Measurements from ENCODE around the gene RGL2. TPM values are rescaled to one million over a fixed set of nuclear protein-coding genes. Genes with fewer than 3 reads are reported as not detected.

RGL2 gene
- polyA plus RNA-seq, 1 of the 3 experiments (the other 2 are of a cell fraction), result 59.4 TPM

DNA sequence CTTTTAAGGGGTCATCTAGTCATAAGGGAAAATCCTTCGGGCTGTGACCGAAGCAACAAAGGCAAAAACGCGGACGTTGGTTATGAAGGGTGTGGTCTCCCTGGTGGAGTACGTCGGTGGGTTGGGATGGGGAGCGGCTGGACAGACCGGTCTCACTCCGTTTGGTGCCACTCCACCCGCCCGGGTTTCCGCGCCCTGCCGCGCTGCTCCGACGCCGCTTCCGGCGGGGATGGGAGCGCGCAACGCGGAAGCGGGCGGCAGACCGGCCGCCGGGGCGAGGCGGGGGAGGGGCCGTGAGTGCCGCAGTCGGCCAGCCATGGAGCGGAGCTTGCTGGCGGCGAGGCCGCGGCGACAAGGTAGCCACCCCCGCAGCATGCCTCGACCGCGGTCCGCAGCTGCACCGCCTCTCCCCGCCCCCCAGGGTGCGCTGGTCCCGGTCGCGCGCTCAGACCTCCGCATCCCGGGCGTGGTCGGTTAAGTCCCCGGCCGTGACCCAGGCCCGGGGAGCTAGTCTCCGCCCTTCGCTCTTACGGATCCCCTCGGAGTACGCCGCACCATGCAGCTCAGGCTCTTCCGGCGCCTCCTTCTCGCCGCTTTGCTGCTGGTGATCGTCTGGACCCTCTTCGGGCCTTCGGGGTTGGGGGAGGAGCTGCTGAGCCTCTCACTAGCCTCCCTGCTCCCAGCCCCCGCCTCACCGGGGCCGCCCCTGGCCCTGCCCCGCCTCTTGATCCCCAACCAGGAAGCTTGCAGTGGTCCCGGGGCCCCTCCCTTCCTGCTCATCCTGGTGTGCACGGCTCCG is 21.7 kb downstream of the RGL2 start, which contains the start of gene B3GALT4:
Gene B3GALT4 (plus strand): TSS at position 260 of the 799 bp plus-strand sequence. CDS start 297 bp downstream, at position 557.
- DNase-seq, result peak; percentile 92
- H3K4me2 ChIP-seq, result peak within 1 kb of the TSS; percentile 94
- peaks cover 42% of the 10 kb centered on the region for H3K79me2 ChIP-seq (ENCODE audit: insufficient read depth)
- H3K27ac ChIP-seq (ENCODE audit: low read depth in 2 of 2, low read length in 1 of 2), result peak within 1 kb of the TSS; percentile 67 to 86
- H3K9me3 ChIP-seq, result no peaks in the 10 kb centered on the region
- H3K4me3 ChIP-seq (ENCODE audit: low read depth in 2 of 2, low read length in 1 of 2), result peak within 1 kb of the TSS; percentile 49 to 76
- POLR2A ChIA-PET, result interaction anchor here (0.6 to 2.9 kb wide), 14 partner anchors 12 to 307 kb away, joined by 3 to 58 read pairs (median 5); partner anchors contain the start of genes CUTA, PFDN6, RGL2 and RING1
- peaks cover 47% of the 10 kb centered on the region for H4K20me1 ChIP-seq (ENCODE audit: insufficient read depth)
- no peaks in the 10 kb centered on the region for H3K9me2 ChIP-seq
- H3K4me1 ChIP-seq (ENCODE audit: control insufficient read depth in 1 of 2, insufficient read depth in 2 of 2, low read depth in 1 of 2, low read length in 1 of 2), result peaks cover 31 to 36% of the 10 kb centered on the region in 2 experiments; a peak in 3 of 4 replicates
- H3K9ac ChIP-seq, result peak within 1 kb of the TSS; percentile 95; the same call in 1 of the 2 replicates
- no peaks in the 10 kb centered on the region for H3K27me3 ChIP-seq (ENCODE audit: insufficient read depth)
- peaks cover 46 to 63% of the 10 kb centered on the region in 2 experiments for H3K36me3 ChIP-seq (replicated peaks in 1 of 2; ENCODE audit: control insufficient read depth in 1 of 2, insufficient read depth in 2 of 2, low read length in 1 of 2)
- peaks cover 81% of the 10 kb centered on the region for H3F3A ChIP-seq (replicated peaks; ENCODE audit: insufficient read depth)
- WGBS (ENCODE audit: low lambda C conversion rate), result 10% methylated on average over 38 of the region's 80 CpGs
- CTCF ChIA-PET, result interaction anchor here (0.8 to 4.9 kb wide), 16 partner anchors 8 to 148 kb away, joined by 3 to 49 read pairs (median 4); partner anchors contain the start of genes PFDN6, RGL2 and WDR46
- no peak within 1 kb of the TSS for H2AFZ ChIP-seq (ENCODE audit: low read depth)
- TF ChIP-seq, protein P1, sequence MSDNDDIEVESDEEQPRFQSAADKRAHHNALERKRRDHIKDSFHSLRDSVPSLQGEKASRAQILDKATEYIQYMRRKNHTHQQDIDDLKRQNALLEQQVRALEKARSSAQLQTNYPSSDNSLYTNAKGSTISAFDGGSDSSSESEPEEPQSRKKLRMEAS (IDR thresholded peaks at IDR 0.05; ENCODE audit: low read depth), result no peak; the same call in 1 of the 2 replicates
- TF ChIP-seq CHD2 (IDR thresholded peaks at IDR 0.05; ENCODE audit: low read length, partially characterized antibody), result peak; percentile 70
- peak; percentile 60 for TF ChIP-seq GABPA (IDR thresholded peaks at IDR 0.05; ENCODE audit: low read depth)
- TF ChIP-seq TAF1 (IDR thresholded peaks at IDR 0.05; ENCODE audit: borderline replicate concordance, low read depth, low read length), result no peak
- no peak for TF ChIP-seq NRF1 (IDR thresholded peaks at IDR 0.05; ENCODE audit: low read depth, low read length)
- TF ChIP-seq ELF1 (IDR thresholded peaks at IDR 0.05), result peak; percentile 81
- TF ChIP-seq, protein P2, sequence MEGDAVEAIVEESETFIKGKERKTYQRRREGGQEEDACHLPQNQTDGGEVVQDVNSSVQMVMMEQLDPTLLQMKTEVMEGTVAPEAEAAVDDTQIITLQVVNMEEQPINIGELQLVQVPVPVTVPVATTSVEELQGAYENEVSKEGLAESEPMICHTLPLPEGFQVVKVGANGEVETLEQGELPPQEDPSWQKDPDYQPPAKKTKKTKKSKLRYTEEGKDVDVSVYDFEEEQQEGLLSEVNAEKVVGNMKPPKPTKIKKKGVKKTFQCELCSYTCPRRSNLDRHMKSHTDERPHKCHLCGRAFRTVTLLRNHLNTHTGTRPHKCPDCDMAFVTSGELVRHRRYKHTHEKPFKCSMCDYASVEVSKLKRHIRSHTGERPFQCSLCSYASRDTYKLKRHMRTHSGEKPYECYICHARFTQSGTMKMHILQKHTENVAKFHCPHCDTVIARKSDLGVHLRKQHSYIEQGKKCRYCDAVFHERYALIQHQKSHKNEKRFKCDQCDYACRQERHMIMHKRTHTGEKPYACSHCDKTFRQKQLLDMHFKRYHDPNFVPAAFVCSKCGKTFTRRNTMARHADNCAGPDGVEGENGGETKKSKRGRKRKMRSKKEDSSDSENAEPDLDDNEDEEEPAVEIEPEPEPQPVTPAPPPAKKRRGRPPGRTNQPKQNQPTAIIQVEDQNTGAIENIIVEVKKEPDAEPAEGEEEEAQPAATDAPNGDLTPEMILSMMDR (IDR thresholded peaks at IDR 0.05), result peak; percentile 51
- TF ChIP-seq GATA2 (CRISPR knock-in tag; IDR thresholded peaks at IDR 0.05), result no peak
- no peak for TF ChIP-seq RCOR1 (IDR thresholded peaks at IDR 0.05; ENCODE audit: low read length)
- no peak for TF ChIP-seq EP300 (IDR thresholded peaks at IDR 0.05; ENCODE audit: borderline replicate concordance in 1 of 2, low read depth in 1 of 2, low read length in 1 of 2)
- no peak for TF ChIP-seq MXI1 (IDR thresholded peaks at IDR 0.05; ENCODE audit: low read depth, low read length)
- TF ChIP-seq RFX5 (IDR thresholded peaks at IDR 0.05; ENCODE audit: low read length), result no peak
- TF ChIP-seq YY1 (IDR thresholded peaks at IDR 0.05; ENCODE audit: low read depth), result no peak
- TF ChIP-seq POLR2AphosphoS5 (IDR thresholded peaks at IDR 0.05; ENCODE audit: low read depth, low read length), result peak; percentile 50
- TF ChIP-seq JUND (IDR thresholded peaks at IDR 0.05), result peak; percentile 12; the same call in 1 of the 2 replicates
- TF ChIP-seq, protein P3, sequence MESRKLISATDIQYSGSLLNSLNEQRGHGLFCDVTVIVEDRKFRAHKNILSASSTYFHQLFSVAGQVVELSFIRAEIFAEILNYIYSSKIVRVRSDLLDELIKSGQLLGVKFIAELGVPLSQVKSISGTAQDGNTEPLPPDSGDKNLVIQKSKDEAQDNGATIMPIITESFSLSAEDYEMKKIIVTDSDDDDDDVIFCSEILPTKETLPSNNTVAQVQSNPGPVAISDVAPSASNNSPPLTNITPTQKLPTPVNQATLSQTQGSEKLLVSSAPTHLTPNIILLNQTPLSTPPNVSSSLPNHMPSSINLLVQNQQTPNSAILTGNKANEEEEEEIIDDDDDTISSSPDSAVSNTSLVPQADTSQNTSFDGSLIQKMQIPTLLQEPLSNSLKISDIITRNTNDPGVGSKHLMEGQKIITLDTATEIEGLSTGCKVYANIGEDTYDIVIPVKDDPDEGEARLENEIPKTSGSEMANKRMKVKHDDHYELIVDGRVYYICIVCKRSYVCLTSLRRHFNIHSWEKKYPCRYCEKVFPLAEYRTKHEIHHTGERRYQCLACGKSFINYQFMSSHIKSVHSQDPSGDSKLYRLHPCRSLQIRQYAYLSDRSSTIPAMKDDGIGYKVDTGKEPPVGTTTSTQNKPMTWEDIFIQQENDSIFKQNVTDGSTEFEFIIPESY (IDR thresholded peaks at IDR 0.05; ENCODE audit: borderline replicate concordance, low read depth), result no peak
- TF ChIP-seq FOXJ3 (CRISPR knock-in tag; IDR thresholded peaks at IDR 0.05), result no peak
- TF ChIP-seq, protein P4, sequence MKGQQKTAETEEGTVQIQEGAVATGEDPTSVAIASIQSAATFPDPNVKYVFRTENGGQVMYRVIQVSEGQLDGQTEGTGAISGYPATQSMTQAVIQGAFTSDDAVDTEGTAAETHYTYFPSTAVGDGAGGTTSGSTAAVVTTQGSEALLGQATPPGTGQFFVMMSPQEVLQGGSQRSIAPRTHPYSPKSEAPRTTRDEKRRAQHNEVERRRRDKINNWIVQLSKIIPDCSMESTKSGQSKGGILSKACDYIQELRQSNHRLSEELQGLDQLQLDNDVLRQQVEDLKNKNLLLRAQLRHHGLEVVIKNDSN (IDR thresholded peaks at IDR 0.05; ENCODE audit: borderline replicate concordance, low read depth), result no peak
- TF ChIP-seq RAD21 (IDR thresholded peaks at IDR 0.05; ENCODE audit: low read length), result no peak
- peak; percentile 18; the same call in 1 of the 2 replicates for TF ChIP-seq TCF12 (IDR thresholded peaks at IDR 0.05)
- TF ChIP-seq, protein P5, sequence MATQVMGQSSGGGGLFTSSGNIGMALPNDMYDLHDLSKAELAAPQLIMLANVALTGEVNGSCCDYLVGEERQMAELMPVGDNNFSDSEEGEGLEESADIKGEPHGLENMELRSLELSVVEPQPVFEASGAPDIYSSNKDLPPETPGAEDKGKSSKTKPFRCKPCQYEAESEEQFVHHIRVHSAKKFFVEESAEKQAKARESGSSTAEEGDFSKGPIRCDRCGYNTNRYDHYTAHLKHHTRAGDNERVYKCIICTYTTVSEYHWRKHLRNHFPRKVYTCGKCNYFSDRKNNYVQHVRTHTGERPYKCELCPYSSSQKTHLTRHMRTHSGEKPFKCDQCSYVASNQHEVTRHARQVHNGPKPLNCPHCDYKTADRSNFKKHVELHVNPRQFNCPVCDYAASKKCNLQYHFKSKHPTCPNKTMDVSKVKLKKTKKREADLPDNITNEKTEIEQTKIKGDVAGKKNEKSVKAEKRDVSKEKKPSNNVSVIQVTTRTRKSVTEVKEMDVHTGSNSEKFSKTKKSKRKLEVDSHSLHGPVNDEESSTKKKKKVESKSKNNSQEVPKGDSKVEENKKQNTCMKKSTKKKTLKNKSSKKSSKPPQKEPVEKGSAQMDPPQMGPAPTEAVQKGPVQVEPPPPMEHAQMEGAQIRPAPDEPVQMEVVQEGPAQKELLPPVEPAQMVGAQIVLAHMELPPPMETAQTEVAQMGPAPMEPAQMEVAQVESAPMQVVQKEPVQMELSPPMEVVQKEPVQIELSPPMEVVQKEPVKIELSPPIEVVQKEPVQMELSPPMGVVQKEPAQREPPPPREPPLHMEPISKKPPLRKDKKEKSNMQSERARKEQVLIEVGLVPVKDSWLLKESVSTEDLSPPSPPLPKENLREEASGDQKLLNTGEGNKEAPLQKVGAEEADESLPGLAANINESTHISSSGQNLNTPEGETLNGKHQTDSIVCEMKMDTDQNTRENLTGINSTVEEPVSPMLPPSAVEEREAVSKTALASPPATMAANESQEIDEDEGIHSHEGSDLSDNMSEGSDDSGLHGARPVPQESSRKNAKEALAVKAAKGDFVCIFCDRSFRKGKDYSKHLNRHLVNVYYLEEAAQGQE (IDR thresholded peaks at IDR 0.05; ENCODE audit: low read depth, low read length), result no peak
- TF ChIP-seq EZH2phosphoT487 (IDR thresholded peaks at IDR 0.05; ENCODE audit: borderline replicate concordance, low read depth), result no peak
- TF ChIP-seq RXRA (IDR thresholded peaks at IDR 0.05; ENCODE audit: borderline replicate concordance, low read depth), result no peak
- TF ChIP-seq SMC3 (IDR thresholded peaks at IDR 0.05; ENCODE audit: low read depth, low read length), result no peak
- TF ChIP-seq TEAD4 (IDR thresholded peaks at IDR 0.05; ENCODE audit: borderline replicate concordance, insufficient read depth), result no peak; the same call in 1 of the 2 replicates
